Left lung (tissue), 10 donors: ENCODE results near the gene ATG13. TPM values are rescaled to one million over a fixed set of nuclear protein-coding genes. Genes with fewer than 3 reads are reported as not detected.
"Not testable (repeated sequence)": the region's sequence is repeated elsewhere in the genome, so short reads cannot be mapped to it uniquely, and the experiment has no call there.

Experiments used
- ATAC-seq: fragments of 200-7000 bp; cut with Tn5 transposase; one replicate; pipeline ENCODE4 v1.9.1; 2020; ENCODE audit warnings: moderate library complexity
- DNase-seq, 4 donors: peaks; one replicate each; pipeline ENCODE4 v3.0.0-alpha.2; 2013 to 2020
- H3K27ac ChIP-seq, 2 donors: fragments of 200-600 bp; sonication (generic) in 1 of 2; one replicate each; pipeline versions ENCODE4 v1.5.0 to v1.8.0; 2020 to 2021
- H3K27me3 ChIP-seq, 2 donors: fragments of 200-600 bp; sonication (generic) in 1 of 2; one replicate each; pipeline versions ENCODE4 v1.5.0 to v1.8.0; 2020 to 2021
- H3K36me3 ChIP-seq, 2 donors: fragments of 200-600 bp; sonication (generic) in 1 of 2; one replicate each; pipeline versions ENCODE4 v1.5.0 to v1.8.0; 2020 to 2021
- H3K4me1 ChIP-seq, 2 donors: fragments of 200-600 bp; one replicate each; pipeline ENCODE4 v1.8.0; 2021
- H3K4me3 ChIP-seq, 2 donors: fragments of 200-600 bp; sonication (generic) in 1 of 2; one replicate each; pipeline versions ENCODE4 v1.5.0 to v1.8.0; 2020 to 2021; ENCODE audit warnings: mild to moderate bottlenecking in 1 of 2
- H3K9me3 ChIP-seq, 2 donors: fragments of 200-600 bp; sonication (generic) in 1 of 2; one replicate each; pipeline versions ENCODE4 v1.5.0 to v1.8.0; 2020 to 2021
- intact Hi-C, 2 donors: fragments of 100-400 bp; cut with DNase I; formaldehyde crosslinking; loops; one replicate each; pipeline versions ENCODE4 v1.11.2 to v1.14.2; 2022
- polyA plus RNA-seq, 6 donors: library from polyadenylated mRNA; unstranded; fragments of 120-200 nt; gene quantifications; one replicate each; pipeline ENCODE4 v1.2.1, GENCODE V29; 2013; ENCODE audit not compliant: insufficient read length in 6 of 6
- total RNA-seq, 2 donors: library from RNA; stranded (reverse); fragmentation: NEBNext Ultra II Directional; extraction: Animal tissue kit (Norgen Biotek cat#: 25700); gene quantifications; one replicate each; pipeline ENCODE4 v1.2.1, GENCODE V29; 2021
- TF ChIP-seq, protein P1 (sequence below), 2 donors: fragments of 200-600 bp; sonication (generic) in 1 of 2; IDR thresholded peaks; one replicate each; pipeline versions ENCODE4 v1.5.0 to v1.8.0; 2021; ENCODE audit warnings: antibody characterized with exemption in 2 of 2
- donor health status: DM: no; HTN: yes; CAD: no.
- donor health status: DM: no; HTN: no; CAD: no.

ATG13 gene
- total and polyA plus RNA-seq, 8 donors = 47.1 to 58.2 (median 52.3) TPM

DNA sequence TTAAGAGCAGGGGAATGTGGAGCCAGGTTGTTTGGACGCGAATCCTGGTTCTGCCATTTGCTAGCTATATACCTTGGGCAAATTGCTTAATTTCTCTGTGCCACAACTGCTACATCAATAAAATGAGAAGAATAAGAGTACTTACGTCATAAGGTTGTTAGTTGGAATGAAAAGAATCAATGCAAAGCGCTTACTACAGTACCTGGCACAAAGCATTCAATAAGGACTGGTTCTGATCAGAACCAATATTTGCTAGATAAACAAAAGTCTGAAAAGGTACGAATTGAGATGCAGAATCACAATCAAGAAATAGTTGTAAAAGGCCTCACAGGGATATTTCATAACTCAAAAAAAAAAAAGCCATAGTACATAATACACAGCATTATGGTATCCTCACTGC, 34.8 kb upstream of the ATG13 start:
- H3K27me3 ChIP-seq = no peaks in the 10 kb centered on the region
- peaks cover 0 to 11% of the 10 kb centered on the region in 2 donors for H3K4me1 ChIP-seq
- DNase-seq (no peak), ATAC-seq (no peak)
- intact Hi-C loops = no loop called here
- no peak overlapping the region for H3K4me3 ChIP-seq
- H3K9me3 ChIP-seq = no peaks in the 10 kb centered on the region
- H3K36me3 ChIP-seq = no peaks in the 10 kb centered on the region
- TF ChIP-seq, protein P1, sequence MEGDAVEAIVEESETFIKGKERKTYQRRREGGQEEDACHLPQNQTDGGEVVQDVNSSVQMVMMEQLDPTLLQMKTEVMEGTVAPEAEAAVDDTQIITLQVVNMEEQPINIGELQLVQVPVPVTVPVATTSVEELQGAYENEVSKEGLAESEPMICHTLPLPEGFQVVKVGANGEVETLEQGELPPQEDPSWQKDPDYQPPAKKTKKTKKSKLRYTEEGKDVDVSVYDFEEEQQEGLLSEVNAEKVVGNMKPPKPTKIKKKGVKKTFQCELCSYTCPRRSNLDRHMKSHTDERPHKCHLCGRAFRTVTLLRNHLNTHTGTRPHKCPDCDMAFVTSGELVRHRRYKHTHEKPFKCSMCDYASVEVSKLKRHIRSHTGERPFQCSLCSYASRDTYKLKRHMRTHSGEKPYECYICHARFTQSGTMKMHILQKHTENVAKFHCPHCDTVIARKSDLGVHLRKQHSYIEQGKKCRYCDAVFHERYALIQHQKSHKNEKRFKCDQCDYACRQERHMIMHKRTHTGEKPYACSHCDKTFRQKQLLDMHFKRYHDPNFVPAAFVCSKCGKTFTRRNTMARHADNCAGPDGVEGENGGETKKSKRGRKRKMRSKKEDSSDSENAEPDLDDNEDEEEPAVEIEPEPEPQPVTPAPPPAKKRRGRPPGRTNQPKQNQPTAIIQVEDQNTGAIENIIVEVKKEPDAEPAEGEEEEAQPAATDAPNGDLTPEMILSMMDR (IDR thresholded peaks at IDR 0.05) = no peak
- no peak overlapping the region for H3K27ac ChIP-seq

DNA sequence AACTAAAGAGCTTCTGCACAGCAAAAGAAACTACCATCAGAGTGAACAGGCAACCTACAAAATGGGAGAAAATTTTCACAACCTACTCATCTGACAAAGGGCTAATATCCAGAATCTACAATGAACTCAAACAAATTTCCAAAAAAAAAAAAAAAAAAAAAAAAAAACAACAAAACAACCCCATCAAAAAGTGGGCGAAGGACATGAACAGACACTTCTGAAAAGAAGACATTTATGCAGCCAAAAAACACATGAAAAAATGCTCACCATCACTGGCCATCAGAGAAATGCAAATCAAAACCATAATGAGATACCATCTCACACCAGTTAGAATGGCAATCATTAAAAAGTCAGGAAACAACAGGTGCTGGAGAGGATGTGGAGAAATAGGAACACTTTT, 33.8 kb upstream of the ATG13 start:
- H3K27ac ChIP-seq, H3K36me3 ChIP-seq, ATAC-seq, H3K27me3 ChIP-seq, H3K9me3 ChIP-seq, intact Hi-C loops, H3K4me1 ChIP-seq, DNase-seq, H3K4me3 ChIP-seq: not testable (repeated sequence)

DNA sequence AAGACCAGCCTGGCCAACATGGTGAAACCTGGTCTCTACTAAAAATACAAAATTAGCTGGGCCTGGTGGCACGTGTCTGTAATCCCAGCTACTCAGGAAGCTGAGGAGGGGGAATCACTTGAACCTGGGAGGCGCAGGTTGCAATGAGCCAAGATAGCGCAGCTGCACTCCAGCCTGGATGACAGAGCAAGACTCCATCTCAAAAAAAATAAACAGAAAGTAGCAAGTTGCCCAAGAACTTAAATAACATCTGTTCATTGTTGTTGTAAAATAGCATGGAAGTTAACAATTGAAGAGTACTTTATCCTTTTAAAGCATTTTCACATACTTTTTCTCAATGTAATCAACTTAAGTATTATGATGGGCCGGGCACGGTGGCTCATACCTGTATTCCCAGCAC, 29.2 kb upstream of the ATG13 start:
- Histone ChIP-seq H3K27ac (no peak overlapping the region), H3K36me3 (no peaks in the 10 kb centered on the region), H3K4me1 (peaks cover 17 to 42% of the 10 kb centered on the region in 2 donors), H3K9me3 (no peaks in the 10 kb centered on the region), H3K27me3 (no peaks in the 10 kb centered on the region), H3K4me3 (no peak overlapping the region)
- intact Hi-C loops = no loop called here
- DNase-seq (no peak), ATAC-seq (no peak)
- TF ChIP-seq, protein P1 (IDR thresholded peaks at IDR 0.05) = no peak

- no peak for ATAC-seq
- intact Hi-C loops = no loop called here
Measured at GRCh38 chr11:46588915-46589314, 28.4 kb upstream of the ATG13 start.

GRCh38 chr11:46590740-46591605, 26.4 kb upstream of the ATG13 start:
- Histone ChIP-seq H3K9me3 (no peaks in the 10 kb centered on the region), H3K4me3 (peak overlapping the region in 1 of 2 donors; percentile 9), H3K27me3 (no peaks in the 10 kb centered on the region), H3K27ac (peak overlapping the region in 1 of 2 donors; percentile 33), H3K4me1 (peaks cover 17 to 50% of the 10 kb centered on the region in 2 donors), H3K36me3 (no peaks in the 10 kb centered on the region)
- ATAC-seq (no peak), DNase-seq (no peak)
- intact Hi-C loops = no loop called here
- TF ChIP-seq, protein P1 (IDR thresholded peaks at IDR 0.05) = no peak

More at GRCh38 chr11:46588915-46589314, 28.4 kb upstream of the ATG13 start:
- Histone ChIP-seq H3K4me3 (no peak overlapping the region), H3K36me3 (no peaks in the 10 kb centered on the region), H3K27ac (no peak overlapping the region), H3K9me3 (no peaks in the 10 kb centered on the region), H3K27me3 (no peaks in the 10 kb centered on the region), H3K4me1 (peaks cover 17 to 43% of the 10 kb centered on the region in 2 donors)
- TF ChIP-seq, protein P1 (IDR thresholded peaks at IDR 0.05) = no peak
- no peak for DNase-seq
